D341Med (cell line): ENCODE measurements around the gene RBM19.

Source experiments
- DNase-seq: peaks from one replicate; pipeline ENCODE4 v3.0.0; 2012; ENCODE audit warnings: low spot score

The RBM19 gene

DNA sequence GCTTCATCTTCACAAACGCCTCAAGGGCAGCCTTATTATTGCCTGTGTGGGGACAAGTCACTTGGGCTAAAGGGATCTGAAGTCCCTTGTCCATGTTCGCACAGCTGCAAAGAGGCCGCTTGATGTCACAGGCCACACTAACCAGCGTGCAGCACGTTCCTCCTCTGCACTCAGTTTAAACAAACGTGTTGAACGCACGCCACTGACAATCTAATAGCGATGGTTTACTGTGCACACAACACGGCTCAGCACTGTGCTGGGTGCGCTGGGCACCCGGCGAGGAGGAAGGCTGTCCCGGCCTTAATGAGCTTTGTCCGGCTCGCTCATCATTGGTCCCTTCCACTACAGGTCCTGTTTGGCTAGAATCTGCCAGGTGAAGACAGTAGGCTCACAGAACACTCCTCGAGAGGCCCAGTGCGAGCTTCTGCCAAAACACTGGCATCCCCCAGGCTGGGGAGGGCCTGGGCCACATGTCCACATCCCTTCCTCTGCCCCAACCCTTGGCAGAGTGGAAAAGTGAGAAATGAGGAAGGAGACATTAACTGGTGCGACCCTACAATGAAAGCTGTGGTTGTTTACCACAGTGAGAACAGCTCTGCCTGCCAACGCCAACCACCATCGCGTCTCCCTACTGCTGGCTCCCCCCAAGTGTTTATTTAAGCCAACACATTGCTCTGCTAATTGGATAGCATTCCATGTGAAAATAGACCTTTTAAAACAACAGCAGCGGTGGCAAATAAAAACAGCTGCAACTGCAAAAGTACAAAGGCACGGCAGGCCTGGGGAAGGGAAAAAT, 113.2 kb downstream of the RBM19 start:
- no peak for DNase-seq

DNA sequence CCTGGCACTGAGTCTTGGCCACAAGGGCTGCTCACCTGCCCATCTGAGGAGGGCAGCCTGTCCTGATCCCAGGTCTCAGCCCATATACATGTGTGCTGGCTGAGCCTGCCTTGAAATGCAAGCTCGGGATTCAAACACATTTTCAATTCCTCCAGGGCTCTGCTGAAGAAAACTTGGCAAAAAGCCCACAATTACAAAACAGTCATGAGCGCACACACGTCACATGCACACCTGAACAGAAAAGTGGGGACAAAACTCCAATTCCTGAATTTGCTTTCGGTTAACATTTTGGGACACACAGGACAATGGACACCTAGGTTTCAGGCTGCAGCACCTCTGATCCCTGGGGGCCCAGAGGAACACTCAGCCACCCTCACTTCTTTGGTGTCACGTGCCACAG, 113.9 kb downstream of the RBM19 start:
- no peak for DNase-seq

- DNase-seq = no peak
These were observed 115.6 kb downstream of the RBM19 start for GRCh38 chr12:113850309-113851056.

- DNase-seq = no peak
These were observed 118.3 kb downstream of the RBM19 start for GRCh38 chr12:113847856-113848255.

DNA sequence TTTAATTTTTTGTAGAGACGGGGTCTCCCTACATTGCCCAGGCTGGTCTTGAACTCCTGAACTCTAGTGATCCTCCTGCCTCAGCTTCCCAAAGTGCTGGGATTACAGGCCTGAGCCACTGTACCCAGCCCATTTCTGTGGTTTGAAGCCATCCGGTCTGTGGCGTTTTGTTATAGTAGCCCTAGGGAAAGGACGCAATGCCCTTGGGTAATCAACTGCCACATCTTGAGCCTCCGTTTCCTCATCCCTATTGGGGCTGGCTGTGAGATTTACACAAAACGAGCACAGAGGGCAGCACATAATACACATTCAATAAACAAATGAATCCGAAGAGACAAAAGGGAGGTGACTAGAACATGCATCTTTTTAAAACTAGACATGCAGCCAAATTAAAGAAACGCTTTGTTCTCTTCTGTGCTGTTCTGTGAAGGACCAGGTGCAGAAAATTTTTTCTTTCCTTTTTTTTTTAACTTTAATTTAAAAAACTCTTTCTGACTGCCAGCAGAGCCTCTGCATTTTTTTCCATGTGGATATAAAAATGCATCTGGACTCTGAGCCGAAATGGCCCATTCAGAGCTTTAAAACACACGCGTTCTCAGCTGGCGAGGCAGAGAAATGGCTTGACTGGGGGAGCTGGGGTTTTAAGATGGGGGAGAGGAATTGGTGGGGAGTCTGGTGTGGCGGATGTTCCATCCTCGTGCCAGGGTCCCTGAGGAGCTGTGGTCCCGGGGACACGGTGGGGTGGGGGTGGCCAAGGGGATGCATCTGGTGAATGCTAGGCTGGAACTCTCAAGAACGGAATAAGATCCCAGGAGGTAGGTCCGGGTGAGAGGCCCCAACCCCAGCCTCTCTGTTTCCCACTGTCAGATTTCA, 119.0 kb downstream of the RBM19 start:
- no peak for DNase-seq

DNA sequence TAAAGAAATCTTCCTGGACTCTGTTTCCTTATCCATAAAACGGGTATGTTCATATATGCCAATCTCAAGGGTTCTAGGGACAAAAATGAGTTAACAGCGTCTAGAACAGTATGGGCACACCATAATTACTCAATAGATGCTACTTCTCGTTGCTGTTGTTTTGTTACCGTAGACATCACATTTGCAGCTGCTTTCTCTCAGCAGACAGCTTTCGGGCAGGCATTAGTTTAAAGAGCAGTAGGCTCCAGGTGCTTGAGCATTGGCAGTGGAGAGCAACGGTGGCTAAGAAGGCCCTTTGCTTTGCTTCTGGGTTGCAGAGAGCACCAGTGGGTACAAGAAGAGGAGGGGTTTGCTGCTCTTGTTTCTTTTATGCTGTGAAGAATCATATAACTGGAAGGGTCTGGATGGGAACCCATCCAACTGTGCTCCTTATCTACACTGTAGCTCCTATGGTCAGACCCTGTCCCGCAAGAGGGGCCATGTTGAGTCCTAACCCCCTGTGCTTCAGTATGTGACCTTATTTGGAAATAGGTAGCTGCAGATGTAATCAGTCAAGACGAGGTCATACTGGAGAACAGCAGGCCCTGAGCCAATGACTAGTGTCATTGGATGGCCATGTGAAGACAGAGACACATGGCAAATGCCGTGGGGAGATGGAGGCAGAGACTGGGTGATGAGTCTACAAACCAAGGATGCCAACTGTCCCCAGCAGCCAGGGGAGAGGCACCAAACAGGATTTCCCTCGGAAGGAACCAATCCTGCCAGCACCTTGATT, 120.0 kb downstream of the RBM19 start:
- DNase-seq = no peak

DNA sequence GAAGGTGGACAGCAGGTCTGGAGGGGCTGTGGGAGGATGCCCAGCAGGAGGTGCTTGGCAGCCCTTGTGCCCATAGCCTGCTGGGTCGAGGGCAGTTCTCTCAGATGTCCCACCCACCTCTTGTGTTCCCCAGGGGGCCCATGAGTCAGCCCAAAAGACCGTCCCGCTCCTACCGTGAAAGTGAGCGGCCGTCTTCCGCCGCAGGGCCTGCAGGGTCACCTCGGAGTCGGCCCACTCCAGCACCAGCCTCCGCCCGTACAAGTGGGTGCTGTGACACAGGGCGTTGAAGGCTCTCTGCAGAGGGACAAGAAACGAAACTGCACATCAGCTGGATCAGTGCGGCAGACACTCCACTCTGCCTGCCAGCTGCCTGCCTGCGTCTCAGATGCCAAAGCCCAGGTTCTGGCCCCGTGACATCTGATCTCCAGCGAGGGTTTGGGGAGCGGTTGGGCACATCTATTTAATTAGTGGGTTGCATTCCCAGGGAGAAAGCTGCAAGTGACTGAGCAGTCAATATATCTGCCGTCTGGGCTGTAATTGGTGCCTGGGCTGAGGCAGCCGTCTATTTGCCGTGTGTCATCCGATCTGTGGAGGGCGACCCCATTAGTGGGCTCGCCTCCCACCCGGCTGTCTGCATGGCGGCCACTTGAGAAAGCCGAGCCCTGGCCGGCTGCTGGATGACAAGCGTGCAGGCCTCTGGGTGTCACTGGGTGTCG, 121.5 kb downstream of the RBM19 start:
- no peak for DNase-seq

- DNase-seq = no peak
These were observed 123.4 kb downstream of the RBM19 start for GRCh38 chr12:113842699-113843098.

DNA sequence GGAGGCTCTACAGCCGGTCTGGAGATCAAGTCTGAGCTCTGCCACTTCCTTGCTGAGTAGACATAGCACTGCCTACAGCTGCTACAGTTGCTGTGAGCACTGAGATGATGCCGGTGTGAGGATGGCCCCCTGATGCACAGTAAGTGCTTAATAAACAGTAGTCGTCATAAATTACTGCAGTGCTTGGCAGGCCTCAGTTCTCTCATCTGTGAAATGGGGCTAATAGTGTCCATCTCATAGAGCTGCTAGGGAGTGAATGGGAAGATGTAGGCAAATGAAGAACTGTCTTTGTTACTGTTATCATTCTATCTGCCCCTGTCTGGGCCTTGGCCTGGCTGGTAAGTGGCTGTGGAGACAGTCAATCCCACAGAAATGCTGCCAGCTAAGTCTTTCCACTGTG, 124.3 kb downstream of the RBM19 start:
- DNase-seq = no peak

DNA sequence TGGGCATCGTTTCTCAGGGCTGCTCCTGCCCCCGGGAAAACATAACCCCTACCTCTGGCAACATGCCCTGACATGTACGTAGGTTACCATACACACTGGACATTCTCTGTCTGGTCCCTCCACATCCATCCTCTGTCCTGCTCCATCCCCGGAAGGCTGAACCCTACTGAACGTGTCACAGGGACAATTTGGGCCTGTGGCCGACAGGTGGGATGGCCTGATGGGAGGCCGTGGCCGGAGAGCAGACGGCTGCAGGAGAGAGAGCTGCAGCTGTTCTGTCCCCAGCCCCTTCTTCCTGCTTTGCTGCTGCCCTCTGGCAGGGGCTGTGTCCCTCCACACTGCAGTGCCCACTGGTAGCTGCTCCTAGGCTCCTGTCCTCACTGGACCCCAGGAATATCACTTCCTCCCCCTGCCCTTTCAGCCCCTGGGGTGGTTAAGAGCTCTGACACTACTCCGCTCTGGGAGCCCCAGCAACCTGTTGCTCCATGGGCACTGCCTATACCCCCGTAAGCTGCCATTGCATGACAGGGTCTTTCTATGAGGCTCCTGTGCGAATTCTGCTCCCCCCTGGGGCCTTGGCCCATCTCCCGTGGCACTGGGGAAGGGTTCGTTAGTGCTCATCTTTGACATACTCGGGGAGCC, 125.6 kb downstream of the RBM19 start:
- no peak for DNase-seq

DNA sequence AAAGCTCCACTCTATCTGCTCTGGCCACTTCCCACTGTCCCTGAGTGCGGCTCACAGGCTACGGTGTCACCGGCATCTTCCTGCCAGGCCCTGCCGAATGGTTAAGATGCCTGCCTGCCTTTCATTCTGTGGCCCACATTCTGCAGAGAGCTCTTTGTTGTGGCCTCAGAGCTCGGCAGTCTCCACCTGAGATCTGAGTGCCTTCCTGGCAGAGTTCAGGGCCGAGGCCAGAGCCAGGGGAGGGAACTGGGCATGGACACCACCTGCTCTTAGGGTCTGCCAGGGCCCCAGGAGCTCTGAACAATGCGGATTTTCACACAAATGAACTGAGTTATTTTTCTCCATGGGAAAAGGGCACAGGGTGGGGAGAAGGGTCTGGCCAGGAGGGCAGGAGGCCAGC, 127.2 kb downstream of the RBM19 start:
- no peak for DNase-seq

DNA sequence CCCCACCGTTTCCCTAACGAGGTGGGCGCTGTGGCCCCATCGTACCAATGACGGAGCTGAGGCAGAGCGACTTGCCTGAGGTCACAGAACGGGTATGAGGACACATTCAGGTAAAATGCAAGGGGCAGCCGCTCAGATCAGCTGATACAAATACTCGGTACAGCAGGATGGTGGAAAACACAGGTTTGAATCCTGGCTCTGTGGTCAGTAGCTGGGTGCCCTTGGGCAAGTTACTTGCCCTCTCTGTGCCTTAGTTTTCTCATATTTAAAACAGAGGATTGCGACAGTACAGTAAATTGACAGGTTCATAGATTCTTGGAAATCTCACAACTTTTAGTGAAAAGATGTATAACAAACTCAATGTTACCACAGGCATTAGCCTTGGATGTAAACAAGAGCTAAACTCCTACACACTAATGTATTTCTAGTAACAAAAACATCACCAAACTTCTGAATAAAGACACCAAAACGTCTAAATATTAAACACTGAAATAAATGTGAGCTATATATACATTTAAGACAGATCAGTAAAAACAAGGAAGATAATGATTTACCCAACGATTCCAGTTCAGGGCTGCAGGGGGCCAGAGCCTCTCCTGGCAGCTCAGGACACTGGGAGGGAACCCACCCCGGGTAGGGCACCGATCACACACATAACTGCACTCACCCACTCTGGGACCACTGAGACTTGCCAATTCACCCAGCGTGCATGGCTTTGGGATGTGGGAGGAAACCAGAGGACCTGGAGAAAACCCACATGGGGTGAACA, 128.4 kb downstream of the RBM19 start:
- no peak for DNase-seq

DNA sequence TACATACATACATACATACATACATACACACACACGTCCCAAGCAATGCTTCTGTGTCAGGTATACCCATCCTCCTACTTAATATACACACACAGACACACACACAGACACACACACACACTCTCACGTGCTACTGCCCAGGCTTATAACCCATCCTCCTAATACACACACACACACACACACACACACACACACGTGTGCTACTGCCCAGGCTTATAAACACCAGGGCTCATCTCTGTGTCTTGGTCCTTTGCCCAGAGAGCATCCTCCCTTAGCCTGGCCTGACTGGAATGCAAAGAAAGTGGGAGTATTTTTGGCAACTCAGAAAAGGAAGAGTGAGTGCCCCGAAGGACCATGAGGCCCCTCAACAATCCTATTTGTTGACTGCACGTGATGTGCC, 129.0 kb downstream of the RBM19 start:
- DNase-seq = no peak

DNA sequence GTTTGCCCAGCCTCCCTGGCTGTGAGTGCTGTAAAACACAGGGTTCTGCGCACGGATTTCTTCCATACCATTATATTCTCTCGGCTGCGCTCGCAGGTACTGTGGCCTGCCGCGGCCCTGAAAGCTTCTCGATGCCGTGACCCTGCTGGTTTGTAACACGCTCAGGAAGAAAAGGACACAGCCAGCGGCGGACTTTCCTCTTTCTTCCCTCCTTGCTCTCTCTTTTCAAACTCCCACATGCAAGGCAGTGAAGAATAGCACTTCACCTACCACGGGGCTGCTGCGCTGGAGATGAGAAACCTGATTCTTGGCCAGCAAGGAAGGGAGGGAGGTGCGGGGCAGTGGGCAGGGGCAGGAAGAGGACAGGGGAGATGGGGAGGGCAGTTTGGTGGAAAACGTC, 130.2 kb downstream of the RBM19 start:
- no peak for DNase-seq

DNA sequence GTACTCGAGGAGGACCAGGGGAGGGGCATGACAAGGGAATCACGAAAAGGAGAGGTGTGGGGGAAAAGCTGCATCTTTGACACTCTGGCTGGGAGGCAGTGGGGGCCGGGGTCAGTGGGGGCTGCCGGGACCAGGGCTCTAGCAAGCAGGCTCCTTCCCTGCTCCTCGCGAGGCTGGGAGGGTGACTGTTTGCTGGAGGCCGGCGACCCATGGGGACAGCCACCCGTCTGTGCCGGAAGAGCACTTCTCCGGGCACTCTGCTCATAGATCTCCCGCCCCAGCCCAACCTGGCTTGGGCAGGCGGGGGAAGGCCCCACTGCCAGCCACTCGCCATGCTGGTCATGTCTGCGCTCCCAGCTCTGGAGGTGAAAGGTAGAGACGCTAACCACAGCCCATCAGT, 130.7 kb downstream of the RBM19 start:
- no peak for DNase-seq

DNA sequence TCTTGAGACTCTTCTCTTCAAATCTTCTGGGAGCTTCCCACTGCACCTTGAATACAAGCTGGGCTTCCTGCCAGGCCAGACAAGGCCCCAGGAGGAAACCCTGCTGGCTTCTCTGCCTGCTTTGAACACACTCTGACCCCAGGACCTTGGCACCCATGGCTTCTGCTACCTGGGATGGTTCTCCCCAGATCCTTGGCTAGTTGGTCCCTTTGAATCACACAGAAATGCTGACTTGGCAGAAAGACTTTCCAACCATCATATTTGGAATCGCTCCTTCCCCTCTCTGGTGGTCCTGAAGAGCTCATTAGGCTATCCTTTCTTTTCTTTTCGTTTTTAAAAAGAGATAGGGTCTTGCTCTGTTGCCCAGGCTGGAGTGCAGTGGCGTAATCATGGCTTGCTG, 132.7 kb downstream of the RBM19 start:
- DNase-seq = no peak

- DNase-seq = no peak
These were observed 134.6 kb downstream of the RBM19 start for GRCh38 chr12:113831476-113831875.

- no peak for DNase-seq
These were observed 135.1 kb downstream of the RBM19 start for GRCh38 chr12:113831016-113831415.

GRCh38 chr12:113829212-113829611, 136.9 kb downstream of the RBM19 start:
- DNase-seq = no peak

- DNase-seq = no peak
These were observed 138.5 kb downstream of the RBM19 start for GRCh38 chr12:113827539-113828114.
